B cell (primary cell): ENCODE results near the gene RNF213. TPM values are rescaled to one million over a fixed set of nuclear protein-coding genes. Genes with fewer than 3 reads are reported as not detected.

Experiments used
- ATAC-seq: fragments of 200-7000 bp; cut with Tn5 transposase; one replicate; pipeline ENCODE4 v1.10.0; 2021; ENCODE audit warnings: low read depth, mild to moderate bottlenecking, moderate number of reproducible peaks, moderate library complexity
- CTCF ChIA-PET: fragments of 350-600 bp; sonication (Branson Sonifier 250); formaldehyde crosslinking; loops from one replicate; lab custom pipeline; 2021; ENCODE audit warnings: antibody characterized with exemption, inconsistent platforms; lab: Charles Lee
- POLR2A ChIA-PET: fragments of 350-600 bp; sonication (Branson Sonifier 250); formaldehyde crosslinking; loops from one replicate; lab custom pipeline; 2021; ENCODE audit warnings: antibody characterized with exemption; lab: Charles Lee
- DNase-seq: peaks from one replicate; pipeline ENCODE4 v3.0.0; 2013
- H2AFZ ChIP-seq: 2 replicates; pipeline ENCODE4 v1.6.1; 2012; ENCODE audit warnings: mild to moderate bottlenecking, low read depth, low read length; ENCODE audit not compliant: insufficient read depth, poor library complexity, severe bottlenecking
- H3K27ac ChIP-seq, 2 donors: 1 replicate in 1 of 2; 2 replicates in 1 of 2; pipeline ENCODE4 v1.5.1; 2012 to 2013; ENCODE audit warnings: low read length in 2 of 2, mild to moderate bottlenecking in 2 of 2, moderate library complexity in 1 of 2
- H3K27me3 ChIP-seq, 4 experiments: fragments of 200-600 bp in 1 of 4; sonication (generic) in 1 of 4; replicated peaks in 1 of 4; 1 replicate in 2 of 4; 2 replicates in 2 of 4; pipeline versions ENCODE4 v1.6.1 to v1.7.0; 2013 to 2016; ENCODE audit warnings: low read length in 3 of 4, mild to moderate bottlenecking in 2 of 4, mixed read lengths in 1 of 4, moderate library complexity in 1 of 4; ENCODE audit not compliant: insufficient read depth in 4 of 4, control insufficient read depth in 3 of 4; ENCODE audit errors: control extremely low read depth in 1 of 4
- H3K36me3 ChIP-seq, 2 experiments: replicated peaks in 1 of 2; 1 replicate in 1 of 2; 2 replicates in 1 of 2; pipeline versions ENCODE4 v1.6.1 to v1.7.1; 2013; ENCODE audit warnings: low read length in 1 of 2; ENCODE audit not compliant: insufficient read depth in 2 of 2, control insufficient read depth in 1 of 2; ENCODE audit errors: control extremely low read depth in 1 of 2, extremely low read depth in 1 of 2
- H3K4me1 ChIP-seq, 2 donors: fragments of 200-600 bp in 1 of 2; sonication (generic) in 1 of 2; 1 replicate in 1 of 2; 2 replicates in 1 of 2; pipeline versions ENCODE4 v1.5.1 to v1.6.1; 2013 to 2017; ENCODE audit warnings: low read length in 2 of 2; ENCODE audit not compliant: control insufficient read depth in 2 of 2, insufficient read depth in 2 of 2
- H3K4me2 ChIP-seq: replicated peaks from 2 replicates; pipeline ENCODE3; 2012; ENCODE audit warnings: mild to moderate bottlenecking, low read depth, low read length; ENCODE audit not compliant: poor library complexity, severe bottlenecking
- H3K4me3 ChIP-seq, 5 experiments: fragments of 200-600 bp in 1 of 5; sonication (generic) in 1 of 5; 1 replicate in 3 of 5; 2 replicates in 2 of 5; pipeline versions ENCODE4 v1.5.1 to v1.7.0; 2011 to 2016; ENCODE audit warnings: low read length in 4 of 5, mild to moderate bottlenecking in 4 of 5, low read depth in 2 of 5, control low read depth in 1 of 5, moderate library complexity in 1 of 5; ENCODE audit not compliant: insufficient read depth in 1 of 5; ENCODE audit errors: control extremely low read depth in 1 of 5, extremely low read depth in 1 of 5
- H3K79me2 ChIP-seq: fragments of 200-600 bp; sonication (generic); one replicate; pipeline ENCODE4 v1.6.0; 2016; ENCODE audit warnings: low read length; ENCODE audit not compliant: control insufficient read depth, insufficient read depth
- H3K9ac ChIP-seq: fragments of 200-600 bp; sonication (generic); 2 replicates; pipeline ENCODE4 v1.6.1; 2017; ENCODE audit warnings: mild to moderate bottlenecking, low read length, moderate library complexity
- H3K9me3 ChIP-seq, 3 donors: one replicate each; pipeline versions ENCODE4 v1.6.1 to v1.7.1; 2013; ENCODE audit warnings: low read length in 2 of 3; ENCODE audit not compliant: control insufficient read depth in 2 of 3, insufficient read depth in 1 of 3; ENCODE audit errors: control extremely low read depth in 1 of 3
- H4K20me1 ChIP-seq: 2 replicates; pipeline ENCODE4 v1.6.0; 2012; ENCODE audit warnings: mild to moderate bottlenecking, low read length; ENCODE audit not compliant: insufficient read depth, control insufficient read depth, poor library complexity, severe bottlenecking
- H3K27ac Mint-ChIP-seq: one replicate; pipeline ENCODE4 v1.8.0; 2021; ENCODE audit warnings: mixed read lengths
- H3K27me3 Mint-ChIP-seq: one replicate; pipeline ENCODE4 v1.8.0; 2021; ENCODE audit warnings: mixed read lengths
- H3K4me1 Mint-ChIP-seq: one replicate; pipeline ENCODE4 v1.8.0; 2021; ENCODE audit warnings: mixed read lengths
- H3K4me3 Mint-ChIP-seq: one replicate; pipeline ENCODE4 v1.8.0; 2021; ENCODE audit warnings: mixed read lengths
- H3K9me3 Mint-ChIP-seq: one replicate; pipeline ENCODE4 v1.8.0; 2022; ENCODE audit warnings: mixed read lengths; ENCODE audit not compliant: insufficient read depth
- CTCF ChIP-seq: fragments of 200-600 bp; IDR thresholded peaks from one replicate; pipeline ENCODE4 v1.8.0; 2022; ENCODE audit warnings: antibody characterized with exemption, mild to moderate bottlenecking
- EZH2 ChIP-seq: IDR thresholded peaks from 2 replicates; pipeline ENCODE4 v1.6.1; 2012; ENCODE audit warnings: borderline replicate concordance, low read depth, mild to moderate bottlenecking, moderate library complexity, low read length; ENCODE audit not compliant: insufficient read depth, poor library complexity, severe bottlenecking
- WGBS: methylation state at CpG from one replicate; pipeline ENCODE4 v1.1.5; 2013; ENCODE audit warnings: missing lambda C conversion rate; ENCODE audit not compliant: insufficient coverage; 5-methylcytosine and 5-hydroxymethylcytosine counted together
- intact Hi-C: fragments of 100-400 bp; cut with micrococcal nuclease; formaldehyde crosslinking; loops from one replicate; pipeline ENCODE4 v1.10.0; 2022
- polyA plus RNA-seq: library from polyadenylated mRNA; depleted of rRNA; stranded (reverse); fragments of >200 nt; gene quantifications from 2 replicates; pipeline ENCODE4 v1.2.3, GENCODE V29; 2012
- total RNA-seq, 2 donors: library from RNA; stranded (reverse); fragments of 120-200 nt in 1 of 2; gene quantifications; 1 replicate in 1 of 2; 2 replicates in 1 of 2; pipeline versions ENCODE4 v1.2.3 to v1.2.4, GENCODE V29; 2013 to 2022

The RNF213 gene
- total and polyA plus RNA-seq, 2 donors (not counting 1 experiment from before 2014, with no cell fraction given): 121 to 287 TPM

GRCh38 chr17:80349151-80349651, 88.5 kb downstream of the RNF213 start:
- no peaks in the 10 kb centered on the region for H3K4me1 ChIP-seq
- CTCF ChIA-PET: no interaction called here
- no peaks in the 10 kb centered on the region for H3K27me3 Mint-ChIP-seq
- no peaks in the 10 kb centered on the region for H3K9me3 ChIP-seq
- peaks cover 44% of the 10 kb centered on the region for H4K20me1 ChIP-seq
- H3K9me3 Mint-ChIP-seq: no peaks in the 10 kb centered on the region
- H3K27ac ChIP-seq: no peak overlapping the region
- intact Hi-C loops: no loop called here
- DNase-seq (no peak), ATAC-seq (no peak)
- H3K9ac ChIP-seq: no peak overlapping the region
- H3K4me3 Mint-ChIP-seq: no peak overlapping the region
- no peak overlapping the region for H2AFZ ChIP-seq
- no peak overlapping the region for H3K4me2 ChIP-seq
- no peaks in the 10 kb centered on the region for H3K27me3 ChIP-seq
- no peak for TF ChIP-seq CTCF
- TF ChIP-seq EZH2: no peak
- no peak overlapping the region for H3K27ac Mint-ChIP-seq
- H3K4me1 Mint-ChIP-seq: no peaks in the 10 kb centered on the region
- POLR2A ChIA-PET: no interaction called here
- WGBS: 86% methylated on average over 16 of the region's 19 CpGs
- H3K4me3 ChIP-seq: no peak overlapping the region
- H3K79me2 ChIP-seq: peaks cover 33% of the 10 kb centered on the region
- peaks cover 2 to 99% of the 10 kb centered on the region in 2 experiments for H3K36me3 ChIP-seq

GRCh38 chr17:80349751-80350150, 89.1 kb downstream of the RNF213 start:
- Mint-ChIP-seq H3K4me3 (no peak overlapping the region), H3K27me3 (no peaks in the 10 kb centered on the region), H3K4me1 (no peaks in the 10 kb centered on the region), H3K9me3 (no peaks in the 10 kb centered on the region), H3K27ac (no peak overlapping the region)
- intact Hi-C loops: no loop called here
- CTCF ChIA-PET: no interaction called here
- POLR2A ChIA-PET: no interaction called here
- WGBS: 97% methylated on average over 18 of the region's 18 CpGs
- Histone ChIP-seq H3K4me1 (no peaks in the 10 kb centered on the region), H3K4me3 (no peak overlapping the region), H3K9me3 (no peaks in the 10 kb centered on the region), H3K27me3 (no peaks in the 10 kb centered on the region), H3K4me2 (no peak overlapping the region), H2AFZ (no peak overlapping the region), H3K27ac (no peak overlapping the region), H3K79me2 (peaks cover 33% of the 10 kb centered on the region), H3K9ac (no peak overlapping the region), H3K36me3 (peaks cover 2 to 99% of the 10 kb centered on the region in 2 experiments), H4K20me1 (peaks cover 44% of the 10 kb centered on the region)
- DNase-seq: no peak
- TF ChIP-seq CTCF (no peak), EZH2 (no peak)
- no peak for ATAC-seq
